Measurements from ENCODE around the gene ABHD6.

The ABHD6 gene

DNA sequence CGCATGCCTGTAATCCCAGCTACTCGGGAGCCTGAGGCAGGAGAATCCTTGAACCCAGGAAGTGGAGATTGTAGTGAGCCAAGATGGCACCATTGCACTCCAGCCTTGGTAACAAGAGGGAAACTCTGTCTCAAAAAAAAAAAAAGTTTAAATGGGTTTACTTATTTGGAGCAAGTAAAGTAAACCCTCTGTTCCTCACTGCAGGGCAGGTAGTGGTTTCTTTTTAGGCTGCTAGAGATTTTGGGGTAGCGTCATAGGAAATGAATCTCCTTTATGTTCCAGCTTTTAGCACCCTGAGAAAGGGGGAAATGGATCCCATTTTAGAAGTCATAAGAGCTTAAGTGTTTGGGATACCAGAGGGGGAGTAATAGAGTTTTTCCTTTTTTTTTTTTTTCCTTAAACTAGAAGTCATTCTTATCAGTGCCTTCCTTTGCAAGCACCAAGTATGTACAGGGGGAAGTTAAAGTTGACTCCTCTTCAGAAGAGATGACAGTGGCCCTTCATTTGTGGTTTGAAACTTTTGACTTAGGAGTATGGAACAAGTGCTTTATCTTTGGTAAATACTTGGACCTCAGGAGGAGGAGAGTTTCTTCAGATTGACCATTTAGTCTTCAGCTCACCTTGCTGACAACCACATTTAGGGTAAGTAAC lies 103.1 kb downstream of the ABHD6 start:
- TF ChIP-seq, protein P1, sequence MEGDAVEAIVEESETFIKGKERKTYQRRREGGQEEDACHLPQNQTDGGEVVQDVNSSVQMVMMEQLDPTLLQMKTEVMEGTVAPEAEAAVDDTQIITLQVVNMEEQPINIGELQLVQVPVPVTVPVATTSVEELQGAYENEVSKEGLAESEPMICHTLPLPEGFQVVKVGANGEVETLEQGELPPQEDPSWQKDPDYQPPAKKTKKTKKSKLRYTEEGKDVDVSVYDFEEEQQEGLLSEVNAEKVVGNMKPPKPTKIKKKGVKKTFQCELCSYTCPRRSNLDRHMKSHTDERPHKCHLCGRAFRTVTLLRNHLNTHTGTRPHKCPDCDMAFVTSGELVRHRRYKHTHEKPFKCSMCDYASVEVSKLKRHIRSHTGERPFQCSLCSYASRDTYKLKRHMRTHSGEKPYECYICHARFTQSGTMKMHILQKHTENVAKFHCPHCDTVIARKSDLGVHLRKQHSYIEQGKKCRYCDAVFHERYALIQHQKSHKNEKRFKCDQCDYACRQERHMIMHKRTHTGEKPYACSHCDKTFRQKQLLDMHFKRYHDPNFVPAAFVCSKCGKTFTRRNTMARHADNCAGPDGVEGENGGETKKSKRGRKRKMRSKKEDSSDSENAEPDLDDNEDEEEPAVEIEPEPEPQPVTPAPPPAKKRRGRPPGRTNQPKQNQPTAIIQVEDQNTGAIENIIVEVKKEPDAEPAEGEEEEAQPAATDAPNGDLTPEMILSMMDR (IDR thresholded peaks at IDR 0.05; ENCODE audit: low read depth, low read length, missing control alignments), result no peak
- H3K4me3 ChIP-seq (replicated peaks; ENCODE audit: low read depth, low read length), result no peak overlapping the region

DNA sequence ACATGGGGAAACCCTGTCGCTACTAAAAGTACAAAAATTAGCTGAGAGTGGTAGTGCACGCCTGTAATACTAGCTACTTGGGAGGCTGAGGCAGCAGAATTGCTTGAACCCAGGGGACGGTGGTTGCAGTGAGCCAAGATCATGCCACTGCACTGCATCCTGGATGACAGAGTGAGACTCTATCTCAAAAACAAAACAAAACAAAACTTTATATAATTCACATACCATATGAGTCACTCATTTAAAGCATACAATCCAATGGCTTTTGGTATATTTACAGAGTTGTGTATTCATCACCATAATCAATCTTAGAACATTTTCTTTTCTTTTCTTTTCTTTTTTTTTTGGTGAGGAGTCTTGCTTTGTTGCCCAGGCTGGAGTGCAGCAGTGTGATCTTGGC lies 103.8 kb downstream of the ABHD6 start:
- TF ChIP-seq, protein P1 (IDR thresholded peaks at IDR 0.05; ENCODE audit: low read depth, low read length, missing control alignments), result no peak
- H3K4me3 ChIP-seq (replicated peaks; ENCODE audit: low read depth, low read length), result no peak overlapping the region
- DNase-seq (ENCODE audit: extremely low read depth, low read depth), result no peak

More for the DNA sequence above, 103.1 kb downstream of the ABHD6 start:
- no peak for DNase-seq (ENCODE audit: extremely low read depth, low read depth)

DNA sequence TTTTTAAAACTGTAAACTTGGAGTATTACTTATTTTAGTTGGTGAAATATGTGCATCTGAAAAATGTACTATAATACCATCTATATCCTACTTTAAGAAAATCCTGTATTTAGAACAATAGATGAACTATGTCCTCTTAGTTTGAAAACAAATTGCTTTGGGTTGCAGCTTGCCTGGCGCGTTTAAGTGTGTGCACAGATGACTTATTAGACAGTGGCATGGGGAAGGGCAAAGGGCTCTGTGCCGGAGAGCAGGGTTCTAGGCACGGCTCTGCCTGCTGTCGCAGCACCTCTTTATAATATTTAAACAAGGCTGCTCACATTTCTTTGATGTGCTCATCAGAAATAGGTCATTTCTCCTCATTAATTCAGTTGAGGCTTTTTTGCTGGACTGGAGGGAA lies 105.1 kb downstream of the ABHD6 start:
- no peak for DNase-seq (ENCODE audit: extremely low read depth, low read depth)
- TF ChIP-seq, protein P1 (IDR thresholded peaks at IDR 0.05; ENCODE audit: low read depth, low read length, missing control alignments), result no peak
- no peak overlapping the region for H3K4me3 ChIP-seq (replicated peaks; ENCODE audit: low read depth, low read length)

Measured in HFF-Myc (cell line).